HG03064 (cell line): ENCODE results near the gene ADGRG6.
"Not testable (repeated sequence)": the region's sequence is repeated elsewhere in the genome, so short reads cannot be mapped to it uniquely, and the experiment has no call there.

Experiments used
- ATAC-seq: cut with Tn5 transposase; IDR thresholded peaks from one replicate; pipeline ENCODE4 v1.9.1; 2021; ENCODE audit warnings: low read depth; ENCODE audit not compliant: unreplicated experiment

Gene ADGRG6

GRCh38 chr6:142301651-142302391, at the start of gene ADGRG6:
Gene ADGRG6, plus strand, starts transcription at chr6:142302007. Its CDS starts 323 bp downstream, at chr6:142302330.
- ATAC-seq: peak; percentile 73

GRCh38 chr6:142254513-142254912, 47.3 kb upstream of the ADGRG6 start:
- ATAC-seq: no peak

GRCh38 chr6:142255785-142256184, 46.0 kb upstream of the ADGRG6 start:
- no peak for ATAC-seq

GRCh38 chr6:142258305-142258704, 43.5 kb upstream of the ADGRG6 start:
- no peak for ATAC-seq

GRCh38 chr6:142258757-142259156, 43.0 kb upstream of the ADGRG6 start:
- no peak for ATAC-seq

GRCh38 chr6:142260748-142261147, 41.1 kb upstream of the ADGRG6 start:
- no peak for ATAC-seq

- ATAC-seq: no peak
Observed at GRCh38 chr6:142262231-142262630, 39.6 kb upstream of the ADGRG6 start.

GRCh38 chr6:142265476-142265875, 36.3 kb upstream of the ADGRG6 start:
- no peak for ATAC-seq

- ATAC-seq: no peak
Observed at GRCh38 chr6:142266060-142266459, 35.7 kb upstream of the ADGRG6 start.

GRCh38 chr6:142271476-142271875, 30.3 kb upstream of the ADGRG6 start:
- ATAC-seq: no peak

- ATAC-seq: no peak
Observed at GRCh38 chr6:142274656-142275055, 27.2 kb upstream of the ADGRG6 start.

- no peak for ATAC-seq
Observed at GRCh38 chr6:142275236-142276006, 26.4 kb upstream of the ADGRG6 start.

- no peak for ATAC-seq
Observed at GRCh38 chr6:142276256-142276655, 25.6 kb upstream of the ADGRG6 start.

- ATAC-seq: no peak
Observed at GRCh38 chr6:142279350-142280180, 22.2 kb upstream of the ADGRG6 start.

- no peak for ATAC-seq
Observed at GRCh38 chr6:142280265-142280664, 21.5 kb upstream of the ADGRG6 start.

GRCh38 chr6:142280927-142281326, 20.9 kb upstream of the ADGRG6 start:
- no peak for ATAC-seq

- ATAC-seq: not testable (repeated sequence)
Observed at GRCh38 chr6:142283138-142283537, 18.7 kb upstream of the ADGRG6 start.

- ATAC-seq: no peak
Observed at GRCh38 chr6:142284419-142284818, 17.4 kb upstream of the ADGRG6 start.

GRCh38 chr6:142285235-142286087, 16.3 kb upstream of the ADGRG6 start:
- no peak for ATAC-seq

- no peak for ATAC-seq
Observed at GRCh38 chr6:142286088-142286409, 15.8 kb upstream of the ADGRG6 start.
